Measurements from ENCODE around the gene GNE.

DNA sequence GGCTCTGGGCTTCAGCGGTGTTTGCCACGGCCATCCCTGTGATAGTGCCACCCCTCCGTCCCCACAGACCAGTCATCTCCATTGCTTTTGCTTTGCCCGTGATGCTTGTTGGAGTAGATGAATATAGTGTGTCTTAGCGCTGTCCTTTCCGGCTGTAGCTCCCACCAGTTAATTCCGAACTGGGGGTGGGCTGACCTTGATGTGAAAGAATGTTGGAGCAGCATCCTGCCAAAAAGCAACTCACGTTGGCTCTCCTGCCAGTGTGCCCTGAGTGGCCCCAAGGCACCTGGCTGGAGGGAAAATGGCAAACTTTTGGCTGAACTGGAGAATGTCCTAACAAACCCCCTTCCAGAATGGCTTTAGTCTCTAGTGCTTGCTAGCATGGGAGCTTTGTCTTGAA is 47.5 kb downstream of the GNE start:
- TF ChIP-seq, protein P1, sequence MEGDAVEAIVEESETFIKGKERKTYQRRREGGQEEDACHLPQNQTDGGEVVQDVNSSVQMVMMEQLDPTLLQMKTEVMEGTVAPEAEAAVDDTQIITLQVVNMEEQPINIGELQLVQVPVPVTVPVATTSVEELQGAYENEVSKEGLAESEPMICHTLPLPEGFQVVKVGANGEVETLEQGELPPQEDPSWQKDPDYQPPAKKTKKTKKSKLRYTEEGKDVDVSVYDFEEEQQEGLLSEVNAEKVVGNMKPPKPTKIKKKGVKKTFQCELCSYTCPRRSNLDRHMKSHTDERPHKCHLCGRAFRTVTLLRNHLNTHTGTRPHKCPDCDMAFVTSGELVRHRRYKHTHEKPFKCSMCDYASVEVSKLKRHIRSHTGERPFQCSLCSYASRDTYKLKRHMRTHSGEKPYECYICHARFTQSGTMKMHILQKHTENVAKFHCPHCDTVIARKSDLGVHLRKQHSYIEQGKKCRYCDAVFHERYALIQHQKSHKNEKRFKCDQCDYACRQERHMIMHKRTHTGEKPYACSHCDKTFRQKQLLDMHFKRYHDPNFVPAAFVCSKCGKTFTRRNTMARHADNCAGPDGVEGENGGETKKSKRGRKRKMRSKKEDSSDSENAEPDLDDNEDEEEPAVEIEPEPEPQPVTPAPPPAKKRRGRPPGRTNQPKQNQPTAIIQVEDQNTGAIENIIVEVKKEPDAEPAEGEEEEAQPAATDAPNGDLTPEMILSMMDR (IDR thresholded peaks at IDR 0.05): no peak
- TF ChIP-seq ZFX (IDR thresholded peaks at IDR 0.05; ENCODE audit: borderline replicate concordance): no peak

All from 22Rv1 (cell line).